ENCODE measurements around the gene P2RY4.

P2RY4 gene

GRCh38 chrX:70257423-70258288, 2.3 kb downstream of the P2RY4 start:
- DNase-seq (ENCODE audit: low spot score): no peak
- no peak for TF ChIP-seq CTCF (IDR thresholded peaks at IDR 0.05; ENCODE audit: extremely low read depth, insufficient read depth, missing control alignments)
- in situ Hi-C loops (cut with MboI; ENCODE audit: low pct_unique_long_range_greater_than_20kb, low sequenced_read_pairs, unreplicated experiment): no loop called here

GRCh38 chrX:70255452-70255851, 4.6 kb downstream of the P2RY4 start:
- in situ Hi-C loops (cut with MboI; ENCODE audit: low pct_unique_long_range_greater_than_20kb, low sequenced_read_pairs, unreplicated experiment): no loop called here
- TF ChIP-seq CTCF (IDR thresholded peaks at IDR 0.05; ENCODE audit: extremely low read depth, insufficient read depth, missing control alignments): no peak

GRCh38 chrX:70254909-70255308, 5.1 kb downstream of the P2RY4 start:
- in situ Hi-C loops (cut with MboI; ENCODE audit: low pct_unique_long_range_greater_than_20kb, low sequenced_read_pairs, unreplicated experiment): no loop called here
- no peak for DNase-seq (ENCODE audit: low spot score)
- TF ChIP-seq CTCF (IDR thresholded peaks at IDR 0.05; ENCODE audit: extremely low read depth, insufficient read depth, missing control alignments): no peak

More at GRCh38 chrX:70255452-70255851, 4.6 kb downstream of the P2RY4 start:
- DNase-seq (ENCODE audit: low spot score): no peak

GRCh38 chrX:70254063-70254400, 6.0 kb downstream of the P2RY4 start:
- TF ChIP-seq CTCF (IDR thresholded peaks at IDR 0.05; ENCODE audit: extremely low read depth, insufficient read depth, missing control alignments): no peak
- in situ Hi-C loops (cut with MboI; ENCODE audit: low pct_unique_long_range_greater_than_20kb, low sequenced_read_pairs, unreplicated experiment): no loop called here
- no peak for DNase-seq (ENCODE audit: low spot score)

GRCh38 chrX:70253377-70254062, 6.5 kb downstream of the P2RY4 start:
- DNase-seq (ENCODE audit: low spot score): no peak
- in situ Hi-C loops (cut with MboI; ENCODE audit: low pct_unique_long_range_greater_than_20kb, low sequenced_read_pairs, unreplicated experiment): no loop called here
- TF ChIP-seq CTCF (IDR thresholded peaks at IDR 0.05; ENCODE audit: extremely low read depth, insufficient read depth, missing control alignments): no peak

GRCh38 chrX:70252491-70252890, 7.5 kb downstream of the P2RY4 start:
- in situ Hi-C loops (cut with MboI; ENCODE audit: low pct_unique_long_range_greater_than_20kb, low sequenced_read_pairs, unreplicated experiment): no loop called here
- no peak for TF ChIP-seq CTCF (IDR thresholded peaks at IDR 0.05; ENCODE audit: extremely low read depth, insufficient read depth, missing control alignments)
- no peak for DNase-seq (ENCODE audit: low spot score)

All from GM13977 (cell line).